HG02884 (cell line): Measurements from ENCODE around the gene NRP1.
"Not testable (repeated sequence)": the region's sequence is repeated elsewhere in the genome, so short reads cannot be mapped to it uniquely, and the experiment has no call there.

Source experiments
- ATAC-seq: cut with Tn5 transposase; IDR thresholded peaks from one replicate; pipeline ENCODE4 v1.9.1; 2021; ENCODE audit warnings: mild to moderate bottlenecking, moderate library complexity; ENCODE audit not compliant: unreplicated experiment

NRP1 gene

DNA sequence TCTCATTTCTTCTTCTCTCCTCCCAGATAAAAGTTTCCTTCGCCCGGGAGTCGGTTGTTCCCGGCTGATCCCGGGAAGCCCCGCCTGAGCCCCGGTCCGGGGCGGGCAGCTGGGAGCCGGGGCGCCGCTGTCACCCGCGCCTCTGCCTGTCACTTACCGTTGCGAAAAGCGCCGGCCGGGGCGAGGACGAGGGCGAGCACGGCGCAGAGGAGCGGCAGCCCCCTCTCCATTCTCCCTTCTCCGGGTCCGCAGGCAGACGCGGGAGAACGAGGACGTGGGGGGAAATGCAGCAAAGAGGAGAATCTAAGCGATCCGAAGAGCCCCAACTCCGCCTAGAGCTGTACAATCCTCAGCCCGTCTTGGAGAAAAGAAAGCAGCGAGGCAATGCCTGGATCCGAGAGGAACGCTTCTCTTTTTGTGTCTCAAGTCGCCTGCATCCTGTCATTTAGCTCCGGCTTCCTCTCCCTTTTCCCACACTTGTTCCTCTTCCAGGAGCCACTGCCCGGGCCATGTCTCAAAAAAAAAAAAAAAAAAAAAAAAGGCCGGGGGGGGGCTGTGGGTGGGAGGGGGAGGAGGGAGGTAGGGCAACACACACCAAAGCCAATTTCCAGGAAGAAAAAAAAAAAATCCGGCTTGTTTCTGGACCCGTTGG is at the start of gene NRP1:
Gene NRP1 (minus strand): TSS at position 515 of the 652 bp plus-strand sequence. CDS start 285 bp downstream, at position 230.
- no peak for ATAC-seq

GRCh38 chr10:33384201-33384600 is 49.7 kb upstream of the NRP1 start:
- ATAC-seq = not testable (repeated sequence)

- no peak for ATAC-seq
Measured at GRCh38 chr10:33382921-33383713, 48.6 kb upstream of the NRP1 start.

- no peak for ATAC-seq
Measured at GRCh38 chr10:33382216-33382600, 47.7 kb upstream of the NRP1 start.

DNA sequence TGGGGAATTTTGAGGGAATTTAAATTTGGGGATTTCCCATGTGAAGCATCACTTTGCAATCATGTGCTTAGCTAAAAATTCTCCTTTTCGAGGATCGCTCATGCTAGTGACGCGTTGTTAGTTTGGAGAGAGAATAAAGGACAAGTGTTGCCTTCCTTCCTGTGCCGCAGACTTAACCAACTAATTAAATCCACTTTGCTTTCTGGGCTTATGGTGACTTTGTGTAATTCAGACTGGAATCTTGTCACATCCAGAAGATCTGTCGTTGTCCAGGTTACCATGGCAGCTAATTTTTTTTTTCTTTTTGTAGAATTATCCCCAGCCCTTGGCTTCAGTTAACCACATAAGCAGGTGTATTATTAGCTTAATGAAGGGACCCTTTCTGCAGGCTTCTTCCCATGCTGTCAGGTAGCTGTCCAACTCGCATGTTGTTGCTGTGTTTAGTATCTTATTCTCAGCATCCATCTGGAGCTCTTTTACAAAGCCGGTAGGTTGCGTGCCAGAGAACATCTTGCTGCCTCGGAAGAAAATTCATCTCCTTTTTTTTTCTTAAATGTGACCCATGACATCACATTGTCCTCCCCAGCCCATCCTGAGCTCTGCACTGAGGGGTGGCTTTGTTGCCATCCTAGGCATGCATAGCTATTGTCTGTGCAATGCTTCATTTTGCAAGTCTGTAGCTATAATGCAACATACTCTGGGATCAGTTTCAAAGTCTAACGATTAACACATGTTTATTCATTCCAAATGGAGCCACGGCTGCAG is 47.2 kb upstream of the NRP1 start:
- no peak for ATAC-seq

DNA sequence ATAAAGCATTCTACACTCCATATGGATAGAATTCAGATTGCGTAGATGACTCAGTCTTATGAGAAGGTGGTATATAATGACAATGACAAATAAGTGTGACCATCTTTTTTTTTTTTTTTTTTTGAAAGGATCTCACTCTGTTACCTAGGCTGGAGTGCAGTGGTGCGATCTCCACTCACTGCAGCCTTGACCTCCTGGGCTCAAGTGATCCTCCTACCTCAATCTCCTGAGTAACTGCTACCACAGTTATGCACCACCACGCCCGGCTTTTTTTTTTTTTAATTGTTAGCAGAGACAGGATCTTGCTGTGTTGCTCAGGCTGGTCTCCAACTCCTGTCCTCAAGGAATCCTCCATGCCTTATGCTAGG is 43.2 kb upstream of the NRP1 start:
- no peak for ATAC-seq

- no peak for ATAC-seq
Measured at GRCh38 chr10:33376976-33377657, 42.6 kb upstream of the NRP1 start.

DNA sequence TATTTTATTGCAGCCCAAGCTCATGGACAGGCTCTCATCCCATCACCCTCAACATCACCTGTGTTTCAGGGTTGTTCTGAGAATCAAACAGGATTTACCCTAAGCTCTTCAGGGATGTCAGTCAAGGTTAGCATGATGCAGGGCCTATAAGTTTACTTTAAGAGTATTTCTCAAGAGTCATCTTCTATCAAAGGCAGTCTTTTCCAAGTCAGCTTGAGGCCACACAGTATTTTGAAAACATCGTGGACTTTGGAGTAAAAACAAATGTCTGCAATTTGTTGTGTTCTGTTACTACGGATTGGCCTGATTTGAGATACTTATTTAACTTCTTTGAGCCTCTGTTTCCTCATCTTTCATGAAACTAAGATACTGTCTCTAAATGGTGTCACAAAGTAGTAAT is 42.0 kb upstream of the NRP1 start:
- no peak for ATAC-seq

DNA sequence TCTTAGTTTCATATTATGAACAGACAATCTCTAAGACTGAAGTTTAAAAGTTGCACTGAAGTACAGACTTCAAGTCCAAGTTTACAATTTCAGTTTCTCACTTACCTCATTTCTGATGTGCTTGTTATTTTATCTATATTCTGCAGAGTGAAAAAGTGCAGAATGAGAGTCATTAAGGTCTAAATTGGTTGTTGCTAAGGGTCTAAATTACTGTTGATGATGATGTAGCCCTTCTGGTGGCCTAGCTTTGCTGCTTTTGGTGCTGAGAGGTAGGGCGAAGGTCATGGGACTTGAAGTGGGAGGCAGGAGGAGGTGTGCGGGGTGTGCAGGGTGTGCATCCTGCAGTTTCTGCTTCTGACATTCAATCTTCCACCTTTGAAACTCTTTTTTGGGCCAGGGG is 38.8 kb upstream of the NRP1 start:
- no peak for ATAC-seq

DNA sequence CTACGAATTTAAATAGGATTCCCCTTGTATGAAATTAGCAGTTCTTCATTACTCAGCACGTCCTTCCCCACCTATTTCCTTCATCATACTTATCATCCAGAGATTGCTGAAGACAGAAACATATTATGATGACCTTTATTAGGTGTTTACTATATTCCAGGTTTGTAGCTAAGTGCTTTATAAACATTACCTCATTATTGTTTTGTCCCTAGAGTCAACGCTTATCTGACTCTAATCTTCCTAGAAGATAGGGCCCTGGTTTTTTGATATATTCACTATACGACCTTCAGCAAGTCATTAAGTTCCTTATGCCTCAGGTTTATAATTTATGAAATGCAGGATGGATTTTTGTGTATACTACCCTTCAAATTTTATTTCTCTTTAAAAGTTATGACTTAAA is 36.8 kb upstream of the NRP1 start:
- ATAC-seq = no peak

GRCh38 chr10:33370434-33370930 is 36.0 kb upstream of the NRP1 start:
- no peak for ATAC-seq

- ATAC-seq = no peak
Measured at GRCh38 chr10:33368086-33368485, 33.6 kb upstream of the NRP1 start.

- ATAC-seq = no peak
Measured at GRCh38 chr10:33365871-33366411, 31.5 kb upstream of the NRP1 start.

- no peak for ATAC-seq
Measured at GRCh38 chr10:33365301-33365700, 30.8 kb upstream of the NRP1 start.

GRCh38 chr10:33363106-33363505 is 28.6 kb upstream of the NRP1 start:
- ATAC-seq = no peak

DNA sequence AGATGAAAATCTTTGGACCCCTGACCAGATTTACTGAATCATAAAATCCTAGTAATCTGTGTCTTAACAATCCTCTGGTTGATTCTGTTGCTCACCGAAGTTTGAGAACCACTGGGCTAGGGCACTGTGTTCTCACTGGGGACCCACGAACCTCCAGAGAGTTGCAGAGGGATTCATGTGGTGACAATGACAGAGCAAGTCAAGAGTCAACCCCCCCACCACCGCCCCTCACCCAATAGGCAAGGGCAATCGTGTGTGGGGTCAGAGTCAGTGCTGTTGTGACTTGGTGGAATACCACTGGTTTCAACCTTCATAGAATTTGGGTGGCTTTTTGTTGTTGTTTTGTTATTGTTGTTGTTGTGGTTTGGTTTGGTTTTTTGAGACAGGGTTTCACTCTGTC is 23.5 kb upstream of the NRP1 start:
- ATAC-seq = no peak

DNA sequence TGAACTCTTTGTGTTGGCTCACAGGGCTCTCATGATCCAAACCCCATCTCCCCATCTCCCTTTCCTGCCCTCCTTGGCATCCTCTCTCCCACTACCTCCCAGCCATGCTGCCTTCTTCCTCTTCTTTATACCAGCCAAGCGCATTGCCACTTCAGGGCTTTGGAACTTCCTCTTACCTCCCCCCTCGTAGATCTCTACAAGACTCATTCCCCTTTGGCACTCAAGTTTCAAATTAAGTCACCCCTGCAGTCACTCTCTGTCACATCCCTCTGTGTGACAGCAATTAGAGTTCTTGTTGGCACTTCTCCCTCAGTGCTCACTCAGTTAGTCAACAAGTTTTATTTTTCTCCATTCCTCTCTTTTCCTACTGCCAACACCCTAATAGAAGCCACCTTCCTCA is 20.8 kb upstream of the NRP1 start:
- ATAC-seq = no peak

GRCh38 chr10:33353853-33354252 is 19.4 kb upstream of the NRP1 start:
- no peak for ATAC-seq

- no peak for ATAC-seq
Measured at GRCh38 chr10:33353334-33353733, 18.9 kb upstream of the NRP1 start.

DNA sequence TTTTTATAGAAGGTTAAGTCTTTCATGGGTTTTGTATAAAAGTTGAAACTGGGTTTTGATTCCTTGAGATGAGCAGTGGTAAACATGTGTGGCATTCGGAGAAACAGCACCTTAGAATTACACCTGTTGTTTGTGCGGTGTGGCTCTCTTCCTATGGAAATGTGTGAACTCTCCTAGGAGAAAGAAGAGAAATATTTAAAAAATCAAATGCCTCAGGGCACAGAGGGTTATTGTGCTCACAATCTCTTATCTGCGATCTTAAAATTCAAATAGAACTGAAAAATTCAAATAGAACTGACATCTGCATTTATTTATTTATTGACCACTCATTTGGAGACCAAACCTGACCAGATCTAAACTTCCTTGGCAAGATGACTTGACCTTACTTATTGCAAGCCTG is 18.1 kb upstream of the NRP1 start:
- ATAC-seq = no peak

- no peak for ATAC-seq
Measured at GRCh38 chr10:33352175-33352574, 17.7 kb upstream of the NRP1 start.
